ENCODE results near the gene RERE.

Gene RERE

DNA sequence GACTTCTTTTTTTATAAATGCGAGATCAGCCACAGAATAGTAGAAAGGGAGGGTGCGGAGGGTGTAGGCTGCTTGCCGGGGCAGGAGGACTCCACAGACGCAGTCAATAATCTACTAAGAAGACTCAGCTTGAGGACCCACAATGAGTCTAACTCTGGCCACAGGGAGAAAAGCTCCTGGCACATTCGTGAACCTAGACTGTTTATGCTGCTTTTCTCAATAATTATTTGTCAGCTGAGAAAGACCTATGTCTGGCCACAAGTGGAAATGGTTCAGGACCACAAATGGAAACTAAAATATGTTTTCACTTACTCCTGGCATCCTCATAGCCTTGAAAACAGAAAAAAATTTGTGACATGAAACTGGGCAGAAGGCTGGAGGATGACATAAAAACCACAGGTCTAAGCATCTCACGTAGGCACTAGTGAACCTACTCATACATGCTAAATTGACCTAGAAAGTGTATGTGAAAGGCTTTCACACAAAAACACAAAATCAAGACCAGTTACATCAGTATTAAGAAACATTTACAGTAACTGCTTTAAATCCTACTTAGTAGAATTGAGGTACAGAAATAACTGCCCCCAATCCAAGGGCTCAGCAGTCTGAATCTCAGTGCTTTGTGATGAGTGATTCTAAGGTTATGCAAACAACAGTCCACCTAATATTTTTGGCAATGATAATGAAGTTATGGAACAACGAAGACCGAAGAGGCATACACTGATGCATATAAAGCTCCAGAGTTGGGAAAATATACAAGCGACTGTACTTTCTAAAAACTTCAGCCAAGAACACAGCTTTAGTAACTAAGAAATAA is 340.1 kb downstream of the RERE start:
- no peak for DNase-seq (ENCODE audit: low read depth in 2 of 2)

DNA sequence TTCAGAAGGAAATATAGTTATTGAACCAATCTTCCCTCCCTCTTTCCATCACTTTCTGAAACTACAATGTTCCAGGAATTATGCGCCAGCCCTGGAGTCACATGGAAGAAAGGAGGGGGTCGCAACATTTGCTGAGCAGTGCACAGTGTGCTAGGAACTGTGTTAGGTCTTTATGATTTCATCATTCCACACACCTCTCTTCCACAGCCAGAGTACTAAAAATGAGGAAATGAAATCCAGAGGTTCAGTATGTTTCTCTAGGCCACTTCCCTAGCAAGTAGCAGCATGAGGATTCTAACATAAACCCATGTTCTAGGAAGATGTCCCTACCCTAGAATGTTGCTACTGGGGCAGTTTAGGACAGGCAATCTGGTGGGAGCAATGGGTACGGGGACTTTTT is 341.4 kb downstream of the RERE start:
- no peak for DNase-seq (ENCODE audit: low read depth in 2 of 2)

DNA sequence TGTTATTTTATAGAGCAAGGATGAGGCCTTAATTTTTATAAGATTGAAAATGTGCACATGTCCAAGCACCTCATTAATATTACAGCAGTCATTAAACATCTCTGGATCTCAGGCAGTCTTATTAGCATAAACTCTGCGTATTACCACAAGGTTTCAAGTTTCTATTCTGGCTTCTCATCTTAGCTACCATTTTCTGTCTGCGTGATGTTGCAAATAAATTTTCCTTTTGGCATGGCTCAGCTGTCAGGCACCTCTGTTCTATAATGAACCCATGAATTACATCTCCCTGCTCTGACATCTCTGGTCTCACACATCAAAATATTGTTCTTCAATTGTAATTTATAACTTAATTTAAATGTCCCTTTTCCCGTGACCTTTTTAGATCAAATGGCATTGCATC is 343.1 kb downstream of the RERE start:
- DNase-seq (ENCODE audit: low read depth in 2 of 2): no peak

DNA sequence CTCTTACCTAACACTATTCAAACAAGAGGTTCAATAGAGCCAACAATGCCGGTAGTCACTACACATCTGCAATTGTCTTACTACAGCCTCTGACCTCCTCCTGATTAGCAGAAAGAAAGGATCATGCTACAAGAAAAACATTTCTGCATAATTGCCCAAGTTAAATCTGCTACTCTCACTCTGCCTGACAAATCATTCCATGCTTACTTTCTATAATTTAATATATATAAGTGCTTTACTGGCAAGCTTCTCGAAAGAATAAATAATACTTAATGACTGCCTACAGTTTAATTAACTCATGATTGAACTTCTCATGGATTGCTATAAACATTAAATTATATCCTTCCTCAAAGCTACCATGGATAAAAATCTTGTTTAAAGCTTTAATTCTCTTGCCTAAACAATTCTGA is 343.5 kb downstream of the RERE start:
- no peak for DNase-seq (ENCODE audit: low read depth in 2 of 2)

DNA sequence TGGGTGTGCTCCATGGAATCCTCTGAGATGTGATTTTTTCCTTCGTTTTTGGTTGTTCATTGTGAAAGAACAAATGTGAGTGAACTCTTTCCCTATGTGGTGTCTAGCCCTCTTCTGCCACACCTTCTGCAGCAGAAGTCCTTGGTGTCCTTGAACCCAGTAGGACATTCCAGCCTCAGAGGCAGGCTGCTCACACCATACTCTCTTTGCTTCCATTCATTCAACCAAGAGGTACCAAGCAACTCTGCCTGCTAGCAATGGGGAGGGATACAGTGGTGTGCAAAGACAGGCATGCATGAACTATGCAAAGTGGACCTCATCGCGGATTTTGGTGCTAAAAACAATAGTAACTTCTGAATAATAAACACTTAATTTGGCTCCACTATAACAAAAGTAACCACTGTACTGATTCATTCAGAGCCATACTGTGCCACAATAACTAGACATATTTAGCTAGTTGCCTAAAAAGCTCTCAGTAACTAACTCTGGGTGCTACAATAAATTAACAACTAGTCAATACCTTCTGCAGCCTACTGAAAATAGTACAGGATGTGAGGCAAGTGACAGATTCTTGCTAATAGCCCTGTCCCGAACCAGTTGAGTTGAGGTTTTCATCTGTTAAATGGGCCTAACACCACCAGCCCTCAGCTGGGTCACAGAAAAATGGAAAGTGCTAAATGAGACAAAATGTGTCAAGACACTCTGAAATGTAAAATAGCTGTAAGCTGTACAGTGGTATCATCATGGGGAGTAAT is 344.1 kb downstream of the RERE start:
- DNase-seq (ENCODE audit: low read depth in 2 of 2): no peak

DNA sequence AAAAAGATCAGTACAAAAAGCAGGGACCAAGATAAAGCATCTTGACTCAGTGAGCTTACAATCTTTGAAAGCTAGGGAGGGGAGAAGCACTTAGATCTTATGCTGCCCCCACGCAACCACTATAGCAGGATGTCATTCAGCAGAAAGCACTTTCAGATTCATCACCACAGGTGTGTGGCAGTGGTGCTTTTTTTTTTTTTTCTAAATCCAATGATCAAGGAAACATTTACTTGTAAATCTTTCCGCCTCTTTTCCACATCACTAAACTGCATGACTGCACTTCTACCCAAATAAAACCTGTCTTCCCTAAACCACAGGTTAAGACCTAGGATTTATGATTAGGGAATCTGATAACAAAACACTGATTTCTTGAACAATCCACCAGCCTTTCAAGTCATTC is 344.8 kb downstream of the RERE start:
- DNase-seq (ENCODE audit: low read depth in 2 of 2): no peak

DNA sequence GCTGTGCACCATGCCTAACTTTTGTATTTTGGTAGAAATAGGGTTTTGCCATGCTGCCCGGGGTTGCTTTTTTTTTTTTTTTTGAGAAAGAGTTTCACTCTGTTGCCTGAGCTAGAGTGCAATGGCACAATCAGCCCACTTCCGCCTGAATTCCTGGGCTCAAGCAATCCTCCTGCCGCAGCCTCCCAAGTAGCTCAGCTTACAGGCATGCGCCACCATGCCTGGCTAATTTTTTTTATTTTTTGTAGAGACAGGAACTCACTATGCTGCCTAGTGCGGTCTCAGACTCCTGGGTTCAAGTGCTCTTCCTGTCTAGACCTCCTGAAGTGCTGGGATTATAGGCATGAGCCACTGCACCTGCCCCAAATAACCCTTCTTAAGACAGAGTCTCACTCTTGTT is 346.0 kb downstream of the RERE start:
- DNase-seq (ENCODE audit: low read depth in 2 of 2): no peak

DNA sequence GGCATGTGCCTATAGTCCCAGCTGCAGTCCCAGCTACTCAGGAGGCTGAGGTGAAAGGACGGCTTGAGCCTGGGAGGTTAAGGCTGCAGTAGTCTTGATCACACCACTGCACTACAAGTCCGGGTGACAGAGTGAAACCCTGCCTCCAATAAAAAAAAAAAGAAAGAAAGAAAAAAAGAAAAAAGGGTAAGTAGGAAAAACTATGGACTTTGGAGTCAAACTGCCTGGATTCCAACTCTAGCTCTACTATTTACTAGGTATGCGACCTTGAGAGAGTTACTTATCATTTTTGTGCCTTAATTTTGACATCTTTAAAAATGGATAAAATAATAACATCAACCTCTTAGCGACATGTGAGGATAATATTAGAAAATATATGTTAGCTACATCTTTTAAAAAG is 348.7 kb downstream of the RERE start:
- no peak for DNase-seq (ENCODE audit: low read depth in 2 of 2)

DNA sequence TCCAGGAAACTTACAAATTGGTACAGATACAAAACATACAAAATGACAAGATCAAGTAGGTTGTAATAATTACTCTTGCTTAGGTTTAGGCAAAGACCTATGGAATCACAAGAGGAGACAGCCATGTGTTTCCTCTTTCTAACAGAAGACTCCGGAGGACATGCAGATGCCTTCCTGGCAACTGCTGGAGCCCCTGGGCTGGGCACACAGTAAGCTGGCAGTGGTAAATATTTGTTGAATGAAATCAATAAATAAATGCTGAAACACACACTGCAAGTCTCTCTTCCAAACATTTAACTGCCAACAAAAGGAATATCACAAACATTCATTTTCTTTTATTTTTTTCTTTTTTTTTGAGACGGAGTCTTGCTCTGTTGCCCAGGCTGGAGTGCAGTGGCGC is 350.1 kb downstream of the RERE start:
- no peak for DNase-seq (ENCODE audit: low read depth in 2 of 2)

DNA sequence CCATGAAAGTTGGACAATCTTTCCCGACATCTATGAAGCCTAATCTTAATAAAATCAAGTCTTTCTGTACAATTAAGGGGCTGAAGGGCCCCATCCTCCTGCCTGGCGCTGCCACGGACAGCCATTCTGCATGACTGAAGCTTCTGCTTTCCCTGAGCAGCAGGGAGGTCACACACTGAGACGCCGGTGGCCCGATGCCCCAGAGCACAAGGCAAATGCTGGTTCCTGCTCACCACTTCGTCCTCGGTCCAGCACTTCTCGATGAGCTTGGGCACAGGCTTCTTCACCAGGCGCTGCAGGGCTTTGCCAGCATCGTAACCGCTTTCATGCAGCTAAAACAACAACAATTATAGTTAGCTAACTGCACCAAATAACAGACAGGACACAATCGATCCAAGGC is 351.7 kb downstream of the RERE start:
- DNase-seq (ENCODE audit: low read depth in 2 of 2): no peak

DNA sequence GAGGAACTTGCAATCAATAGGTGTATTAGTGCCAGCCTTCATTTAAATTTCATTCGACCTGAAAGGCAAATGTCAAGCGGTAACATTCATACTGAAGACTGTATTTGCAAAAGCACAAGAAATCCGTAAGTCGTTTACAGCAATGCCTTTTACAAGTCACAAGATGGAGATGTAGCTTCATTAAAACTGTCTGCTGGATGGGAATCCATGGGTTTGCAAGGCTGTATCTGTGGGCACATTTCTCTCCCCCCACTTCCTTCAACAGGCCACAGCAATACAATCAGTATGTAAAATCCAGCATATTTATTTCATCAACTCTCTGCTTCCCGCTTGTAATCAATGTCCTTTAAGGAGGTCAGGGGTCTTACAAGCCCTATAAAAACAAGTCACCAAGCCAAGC is 352.4 kb downstream of the RERE start:
- no peak for DNase-seq (ENCODE audit: low read depth in 2 of 2)

DNA sequence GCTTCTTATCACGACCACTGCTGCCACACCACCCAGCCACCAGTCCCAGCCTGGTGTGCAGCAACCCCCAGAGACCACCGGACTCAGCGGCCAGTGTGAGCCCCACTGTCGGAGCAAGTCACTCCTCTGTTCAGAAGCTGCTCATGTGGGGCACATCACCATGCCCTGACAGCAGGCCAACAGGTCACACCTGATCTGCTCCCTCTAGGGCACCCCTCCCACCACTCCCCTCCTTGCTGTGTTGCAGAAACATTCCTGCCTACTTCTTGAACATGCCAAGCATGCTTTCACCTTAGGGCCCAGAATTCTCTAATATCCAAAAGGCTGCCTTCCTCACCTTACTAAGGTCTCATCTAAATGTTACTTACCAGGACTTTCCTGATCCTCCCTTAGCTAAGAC is 353.1 kb downstream of the RERE start:
- no peak for DNase-seq (ENCODE audit: low read depth in 2 of 2)

DNA sequence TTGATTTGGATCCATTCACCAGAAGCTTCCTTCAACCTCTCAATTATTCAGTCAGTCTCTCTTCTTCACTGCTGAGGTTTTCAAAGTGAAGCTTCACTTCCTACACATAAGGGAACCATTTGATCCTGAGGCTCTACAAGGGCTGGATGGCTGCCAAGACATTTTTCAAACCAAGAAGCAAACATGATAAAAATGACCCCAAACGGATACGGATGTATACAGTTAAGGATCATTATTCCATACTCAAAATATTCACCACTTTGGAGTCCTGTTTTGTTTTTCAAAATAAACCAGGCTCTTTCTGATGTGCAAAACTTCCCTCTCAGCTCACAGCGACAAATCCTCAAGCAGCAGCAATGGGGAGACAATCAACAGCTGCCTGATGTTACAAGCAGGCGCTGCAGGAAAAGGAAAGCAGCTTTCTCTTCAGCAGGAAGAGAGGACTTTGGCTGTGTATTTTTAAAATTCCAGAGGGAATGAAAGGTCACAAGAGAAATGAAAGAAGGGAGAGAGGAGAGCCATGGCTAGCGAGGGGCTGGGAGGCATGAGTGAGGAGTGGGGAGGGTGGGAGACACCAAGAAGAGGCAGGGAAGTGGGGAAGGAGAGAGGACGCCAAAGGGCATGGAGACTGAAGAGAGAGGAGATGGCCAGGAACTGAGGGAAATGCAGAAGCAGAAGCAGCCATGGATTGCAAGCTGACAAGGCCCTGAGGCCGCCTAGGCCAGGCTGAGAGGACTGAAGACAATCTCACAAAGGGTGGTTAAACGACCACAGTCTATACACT is 354.1 kb downstream of the RERE start:
- DNase-seq (ENCODE audit: low read depth in 2 of 2): no peak

DNA sequence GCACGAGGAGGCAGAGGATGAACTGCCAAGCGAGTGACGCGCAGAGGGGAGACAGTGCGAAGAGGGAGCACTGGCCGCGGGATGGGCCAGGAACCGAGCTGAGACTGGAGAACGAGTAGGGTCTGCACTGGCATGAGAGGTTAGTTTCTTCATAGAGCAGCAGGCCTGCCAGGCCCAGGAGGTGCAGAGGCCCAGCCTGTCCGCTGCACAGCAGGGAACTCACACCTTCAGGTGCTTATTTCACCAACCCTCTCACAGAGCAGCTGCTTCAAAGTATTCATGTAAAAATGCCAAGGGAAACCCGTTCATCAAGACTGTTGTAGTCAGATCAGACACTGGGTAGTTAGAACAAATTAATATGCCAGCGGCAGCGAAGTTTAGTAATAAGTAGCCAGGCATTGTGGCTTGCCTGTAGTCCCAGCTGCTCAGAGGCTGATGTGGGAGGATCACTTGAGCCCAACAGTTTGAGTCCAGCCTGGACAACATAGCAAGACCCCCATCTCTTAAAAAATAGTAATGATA is 355.0 kb downstream of the RERE start:
- no peak for DNase-seq (ENCODE audit: low read depth in 2 of 2)

DNA sequence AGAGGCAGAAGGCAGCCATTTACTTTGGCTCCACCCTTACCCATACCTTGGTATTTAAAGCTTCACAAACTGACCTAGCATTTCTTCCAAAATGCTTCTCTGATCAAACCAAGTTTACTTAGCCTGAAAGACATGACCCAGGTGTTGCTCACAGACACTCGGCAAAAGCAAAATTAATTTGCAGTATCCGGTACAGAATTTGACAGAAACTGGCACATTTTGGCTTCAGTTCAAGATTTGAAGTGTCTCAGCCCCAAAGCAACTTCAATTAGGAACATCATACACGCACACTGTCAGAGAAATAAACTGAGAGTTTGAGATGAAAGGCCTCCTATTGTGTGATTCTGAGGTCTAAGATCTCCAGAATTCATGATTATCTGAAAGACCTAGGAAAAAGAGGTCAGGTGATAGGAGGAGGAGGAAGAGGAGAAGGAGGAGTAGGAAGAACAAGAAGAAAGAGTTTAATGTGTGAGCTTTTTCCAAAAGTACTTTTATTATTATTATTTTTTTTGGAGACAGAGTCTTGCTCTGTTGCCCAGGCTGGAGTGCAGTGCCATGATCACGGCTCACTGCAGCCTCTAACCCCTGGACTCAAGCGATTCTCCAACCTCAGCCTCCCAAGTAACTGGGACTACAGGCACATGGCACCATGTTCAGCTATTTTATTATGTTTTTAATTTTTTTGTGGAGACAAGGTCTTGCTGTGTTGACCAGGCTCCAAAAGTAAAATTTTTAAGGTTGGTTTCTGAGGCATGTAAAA is 355.9 kb downstream of the RERE start:
- DNase-seq (ENCODE audit: low read depth in 2 of 2): no peak

DNA sequence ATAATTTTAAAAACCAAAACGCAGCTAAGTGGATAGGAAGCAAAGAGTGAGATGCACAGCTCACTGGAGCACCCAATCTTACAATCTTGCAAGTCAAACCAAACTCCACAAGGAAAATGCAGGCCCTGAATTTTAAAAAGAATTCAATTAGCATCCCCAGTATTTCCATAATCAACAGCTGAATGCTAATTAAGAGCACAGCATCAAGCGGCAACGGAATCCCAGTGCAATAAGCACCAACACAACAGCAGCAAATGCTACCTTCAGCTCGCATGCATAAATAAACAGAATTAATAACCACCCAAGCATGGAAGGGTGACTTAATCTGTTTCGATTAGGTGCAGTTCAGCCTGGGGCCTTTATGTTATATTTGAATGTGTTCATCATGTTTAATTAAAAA is 356.7 kb downstream of the RERE start:
- no peak for DNase-seq (ENCODE audit: low read depth in 2 of 2)

DNA sequence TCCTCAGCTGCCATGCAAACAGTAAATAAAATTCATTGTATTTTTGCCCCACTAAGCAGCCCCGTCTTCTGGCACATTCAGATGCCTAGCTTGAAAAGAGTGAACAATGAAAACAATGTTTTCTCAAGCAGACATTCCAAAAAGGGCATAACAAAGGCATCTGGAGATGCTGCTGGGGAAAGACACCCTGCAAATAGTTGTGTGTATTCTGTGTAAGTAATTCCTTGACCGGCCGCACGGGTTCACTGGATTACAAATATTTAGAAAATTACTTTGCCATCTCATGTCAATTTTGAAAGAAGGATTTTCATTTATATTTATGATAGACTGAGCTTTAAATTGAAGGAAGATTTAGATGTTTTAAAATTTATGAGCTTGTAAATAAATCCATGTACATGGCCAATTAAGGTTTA is 357.3 kb downstream of the RERE start:
- DNase-seq (ENCODE audit: low read depth in 2 of 2): no peak

DNA sequence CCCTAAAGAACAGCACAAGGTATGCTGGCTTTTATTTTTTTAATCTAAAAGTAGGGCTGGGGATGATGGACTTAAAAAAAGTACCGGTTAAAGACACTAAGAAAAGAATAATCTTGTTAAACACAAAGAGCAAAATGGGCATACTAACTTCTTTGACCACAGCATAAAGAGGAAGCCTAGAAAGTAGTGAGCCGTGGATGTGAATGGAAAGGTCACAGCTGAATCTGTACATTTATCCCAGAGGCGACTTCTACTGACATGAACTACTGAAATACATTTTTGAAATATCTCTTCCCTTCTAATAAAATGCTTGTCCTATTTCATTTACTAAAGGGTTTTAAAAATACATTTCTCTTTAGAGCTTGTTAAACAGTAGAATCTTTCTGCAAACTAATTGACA is 358.8 kb downstream of the RERE start:
- no peak for DNase-seq (ENCODE audit: low read depth in 2 of 2)

DNA sequence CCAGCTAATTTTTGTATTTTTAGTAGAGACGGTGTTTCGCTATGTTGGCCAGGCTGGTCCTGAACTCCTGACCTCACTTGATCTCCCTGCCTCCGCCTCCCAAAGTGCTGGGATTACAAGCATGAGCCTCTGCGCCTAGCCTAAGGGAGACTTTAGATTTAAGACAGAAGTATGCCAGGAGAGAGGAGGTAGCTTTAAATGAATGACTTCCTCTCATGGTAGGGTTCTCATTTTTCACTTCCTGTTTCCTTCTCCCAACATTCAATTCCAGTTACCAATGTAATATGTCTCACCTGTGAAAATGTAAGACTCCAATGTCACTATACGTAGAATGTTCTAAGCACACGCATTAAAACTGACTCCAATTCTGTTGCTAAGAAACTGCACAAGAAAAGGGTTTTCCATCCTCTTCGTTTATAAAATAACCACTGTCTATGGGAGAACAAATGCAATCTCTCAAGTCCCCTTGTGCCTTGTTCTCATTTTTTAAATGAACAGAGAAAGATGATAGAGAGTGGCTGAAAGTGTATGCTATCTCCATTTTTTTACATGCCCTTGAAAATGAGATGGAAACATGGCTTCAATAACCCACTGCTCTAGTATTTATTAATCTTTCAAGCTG is 359.6 kb downstream of the RERE start:
- no peak for DNase-seq (ENCODE audit: low read depth in 2 of 2)

DNA sequence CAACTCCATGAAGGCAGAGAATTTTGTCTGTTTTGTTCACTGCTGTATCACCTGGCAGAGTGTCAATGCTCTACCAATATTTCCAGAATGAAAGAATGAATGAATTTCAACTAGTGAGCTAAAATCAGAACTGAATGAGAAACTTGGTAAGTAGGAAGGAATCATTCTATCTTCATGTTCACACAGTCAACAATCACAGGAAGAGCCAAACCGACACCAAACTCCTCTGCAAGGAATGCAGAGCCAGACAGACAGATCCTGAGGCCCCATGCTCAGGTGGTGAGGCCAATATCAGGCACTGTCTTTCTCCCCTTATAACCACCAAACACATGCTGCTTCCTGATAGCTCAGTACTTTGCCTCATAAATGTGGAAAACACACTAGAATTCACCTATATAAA is 360.4 kb downstream of the RERE start:
- no peak for DNase-seq (ENCODE audit: low read depth in 2 of 2)

DNA sequence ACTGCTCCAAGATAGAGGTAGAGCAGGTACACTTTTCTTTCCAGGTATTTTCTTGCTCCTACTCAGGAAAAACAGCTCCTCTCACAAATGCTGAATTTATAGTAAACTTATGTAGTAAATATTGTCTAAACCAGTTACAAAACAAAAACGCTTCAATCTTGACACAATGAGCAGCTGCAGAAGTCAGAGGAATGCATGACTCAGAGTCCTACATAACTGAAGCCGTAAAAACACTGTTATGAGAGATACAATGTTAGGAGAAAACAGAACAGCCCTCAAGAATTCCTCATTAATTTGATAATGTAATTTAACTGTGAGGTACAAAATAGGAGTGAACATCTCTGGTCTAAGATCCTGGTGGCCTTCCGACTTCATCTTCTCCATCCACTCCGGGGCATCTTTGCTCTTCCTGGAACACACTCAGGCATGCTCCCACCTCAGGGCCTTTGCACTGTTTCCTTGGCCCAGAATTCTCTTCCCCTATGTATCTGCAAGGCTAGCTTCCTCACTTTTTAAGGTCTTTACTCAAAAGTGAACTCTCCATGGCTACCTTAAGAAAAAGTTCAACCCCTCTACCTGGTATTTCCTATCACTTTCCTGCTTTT is 361.0 kb downstream of the RERE start:
- DNase-seq (ENCODE audit: low read depth in 2 of 2): no peak
